Retinal pigment epithelial cell (primary cell): ENCODE measurements around the gene OR6V1.
"Not testable (repeated sequence)": the region's sequence is repeated elsewhere in the genome, so short reads cannot be mapped to it uniquely, and the experiment has no call there.

ENCODE experiments used
- DNase-seq: peaks from one replicate; pipeline ENCODE4 v3.0.0-alpha.2; 2010; ENCODE audit warnings: low read depth
- H3K4me3 ChIP-seq: 2 replicates; pipeline ENCODE4 v1.5.1; 2011; ENCODE audit warnings: mild to moderate bottlenecking, low read length, control low read depth, moderate library complexity
- CTCF ChIP-seq: conservative IDR thresholded peaks from 2 replicates; pipeline ENCODE4 v1.5.1; 2011; ENCODE audit warnings: low read depth, low read length, control low read depth, inconsistent platforms

The OR6V1 gene

GRCh38 chr7:143085109-143085508, 33.0 kb downstream of the OR6V1 start:
- TF ChIP-seq CTCF = no peak
- DNase-seq = no peak
- H3K4me3 ChIP-seq = no peak overlapping the region

GRCh38 chr7:143085610-143086009, 33.5 kb downstream of the OR6V1 start:
- DNase-seq, H3K4me3 ChIP-seq: not testable (repeated sequence)

GRCh38 chr7:143088549-143089231, 36.5 kb downstream of the OR6V1 start:
- not testable (repeated sequence) for DNase-seq

GRCh38 chr7:143096146-143096545, 44.0 kb downstream of the OR6V1 start:
- no peak for TF ChIP-seq CTCF
- H3K4me3 ChIP-seq = no peak overlapping the region
- DNase-seq = no peak

More at GRCh38 chr7:143088549-143089231, 36.5 kb downstream of the OR6V1 start:
- not testable (repeated sequence) for H3K4me3 ChIP-seq

- H3K4me3 ChIP-seq, DNase-seq: not testable (repeated sequence)
Observed at GRCh38 chr7:143099579-143099978, 47.4 kb downstream of the OR6V1 start.
